Astrocyte of the spinal cord (primary cell): ENCODE measurements around the gene MACROH2A1.

Source experiments
- DNase-seq: peaks from one replicate; pipeline ENCODE4 v3.0.0; 2011; ENCODE audit warnings: low read depth, low spot score
- H3K4me3 ChIP-seq: 2 replicates; pipeline ENCODE4 v1.5.1; 2011; ENCODE audit warnings: low read depth, mild to moderate bottlenecking, low read length, moderate library complexity
- CTCF ChIP-seq: IDR thresholded peaks from 2 replicates; pipeline ENCODE4 v1.5.1; 2012; ENCODE audit warnings: low read depth, mild to moderate bottlenecking, low read length, inconsistent platforms
- in situ Hi-C: cut with HindIII; loops from 2 replicates; pipeline ENCODE4 v1.10.0; 2017; ENCODE audit warnings: low sequenced_read_pairs

The MACROH2A1 gene

DNA sequence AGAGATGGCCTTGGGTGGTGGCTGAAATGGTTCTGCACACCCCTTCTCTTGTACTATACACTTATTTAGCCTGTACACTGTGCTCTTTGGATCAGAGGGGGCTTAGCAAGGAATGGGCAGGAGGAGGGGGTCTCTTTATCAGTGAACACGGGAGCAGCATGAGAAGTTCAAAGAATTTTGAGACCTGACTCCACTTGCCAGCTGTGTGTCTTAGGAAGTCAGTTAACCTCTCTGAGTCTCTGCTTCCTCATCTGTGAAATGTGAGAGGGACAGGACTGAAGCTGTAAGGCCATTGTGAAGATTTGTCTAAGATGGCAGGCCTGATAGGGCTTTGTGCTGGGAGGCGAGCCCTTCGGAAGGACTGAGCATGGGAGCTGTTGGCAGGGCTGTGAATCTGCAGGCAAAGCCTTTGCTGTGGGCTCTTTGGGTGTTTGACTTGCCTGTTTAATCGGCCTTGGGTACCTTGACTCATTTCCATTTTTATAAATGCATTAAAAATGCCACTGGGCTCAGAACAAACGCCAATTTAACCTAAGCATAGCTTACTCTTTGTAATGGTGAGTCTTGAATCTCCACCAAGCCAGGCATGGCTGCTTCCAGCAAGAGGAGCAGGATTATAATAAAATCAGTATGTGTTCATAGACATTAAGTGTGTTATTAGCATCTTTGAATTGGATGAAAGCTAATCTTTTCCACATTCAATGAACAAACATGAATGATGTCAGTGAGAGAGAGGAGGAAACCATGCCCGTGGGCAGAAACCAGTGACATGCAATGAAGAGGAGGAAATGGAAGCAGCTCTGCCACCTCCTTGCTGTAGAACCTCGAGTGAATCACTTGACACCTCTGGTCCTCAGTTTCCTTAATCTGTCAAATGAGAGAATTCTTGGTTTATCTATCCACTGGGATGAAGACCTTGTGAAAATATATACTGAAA is 89.4 kb downstream of the MACROH2A1 start:
- H3K4me3 ChIP-seq: no peak overlapping the region
- no peak for TF ChIP-seq CTCF
- in situ Hi-C loops: no loop called here
- no peak for DNase-seq

- DNase-seq: peak; percentile 61
- TF ChIP-seq CTCF: no peak
- in situ Hi-C loops: no loop called here
- H3K4me3 ChIP-seq: no peak overlapping the region
These were observed 90.3 kb downstream of the MACROH2A1 start for GRCh38 chr5:135308752-135309151.

DNA sequence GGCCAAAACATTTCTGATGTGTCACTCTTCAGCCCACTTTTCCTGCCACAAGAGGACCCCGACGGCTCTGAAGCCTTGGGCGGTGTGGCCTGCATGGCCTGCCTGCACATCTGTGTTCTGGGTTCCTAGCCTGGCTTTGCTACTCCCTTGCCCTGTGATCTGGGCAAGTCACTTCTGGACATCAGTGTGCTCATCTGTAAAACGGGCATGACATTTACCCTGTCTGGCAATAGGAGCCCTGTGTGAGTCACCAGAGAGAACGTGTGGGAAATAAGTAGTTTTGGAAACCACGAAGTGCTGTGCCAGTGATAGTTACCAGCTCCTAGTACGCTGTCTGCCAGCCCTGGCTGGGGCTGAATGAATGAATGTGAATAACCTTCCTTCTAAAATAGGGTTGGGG is 90.8 kb downstream of the MACROH2A1 start:
- in situ Hi-C loops: no loop called here
- H3K4me3 ChIP-seq: no peak overlapping the region

DNA sequence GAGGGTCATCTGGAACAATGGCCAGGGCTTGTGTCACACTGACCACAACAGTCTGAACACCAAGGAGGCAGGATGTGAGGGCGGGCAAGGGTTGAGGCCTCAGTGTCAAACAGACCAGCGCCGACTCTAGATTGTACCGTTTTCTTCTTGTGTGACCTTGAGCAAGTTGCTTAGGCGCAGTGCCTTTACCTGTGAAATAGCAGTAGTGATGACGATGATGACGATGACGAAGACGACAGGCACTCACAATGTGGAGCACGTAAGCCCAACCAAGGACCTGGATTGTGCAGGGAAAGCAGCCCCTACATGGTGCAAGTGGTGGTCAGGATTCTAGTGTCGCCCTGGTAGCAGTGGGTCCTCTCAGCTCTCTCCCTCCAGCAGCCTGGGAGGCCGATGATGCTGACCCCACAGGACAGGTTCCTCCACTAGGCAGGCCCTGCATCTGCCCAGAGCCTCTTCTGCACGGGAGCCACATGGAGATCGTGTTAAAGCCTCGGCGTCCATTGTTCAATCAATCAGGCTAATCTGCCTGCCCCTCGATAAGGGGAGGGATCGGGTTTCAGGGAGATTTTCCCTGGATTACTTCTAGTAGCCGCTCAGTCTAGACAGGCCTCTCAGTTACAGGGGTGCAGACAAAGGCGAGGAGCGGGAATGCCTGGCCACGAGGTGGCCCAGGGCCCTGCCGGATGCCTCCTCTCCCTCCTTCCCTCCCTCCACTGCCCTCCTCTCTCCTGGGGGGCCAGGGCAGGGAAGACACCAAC is 91.7 kb downstream of the MACROH2A1 start:
- no peak overlapping the region for H3K4me3 ChIP-seq
- in situ Hi-C loops: no loop called here
- no peak for DNase-seq
- no peak for TF ChIP-seq CTCF

More for the DNA sequence above, 90.8 kb downstream of the MACROH2A1 start:
- TF ChIP-seq CTCF: no peak
- DNase-seq: peak; percentile 39

- no peak for DNase-seq
- in situ Hi-C loops: no loop called here
- no peak overlapping the region for H3K4me3 ChIP-seq
- TF ChIP-seq CTCF: no peak
These were observed 92.5 kb downstream of the MACROH2A1 start for GRCh38 chr5:135306557-135306956.

DNA sequence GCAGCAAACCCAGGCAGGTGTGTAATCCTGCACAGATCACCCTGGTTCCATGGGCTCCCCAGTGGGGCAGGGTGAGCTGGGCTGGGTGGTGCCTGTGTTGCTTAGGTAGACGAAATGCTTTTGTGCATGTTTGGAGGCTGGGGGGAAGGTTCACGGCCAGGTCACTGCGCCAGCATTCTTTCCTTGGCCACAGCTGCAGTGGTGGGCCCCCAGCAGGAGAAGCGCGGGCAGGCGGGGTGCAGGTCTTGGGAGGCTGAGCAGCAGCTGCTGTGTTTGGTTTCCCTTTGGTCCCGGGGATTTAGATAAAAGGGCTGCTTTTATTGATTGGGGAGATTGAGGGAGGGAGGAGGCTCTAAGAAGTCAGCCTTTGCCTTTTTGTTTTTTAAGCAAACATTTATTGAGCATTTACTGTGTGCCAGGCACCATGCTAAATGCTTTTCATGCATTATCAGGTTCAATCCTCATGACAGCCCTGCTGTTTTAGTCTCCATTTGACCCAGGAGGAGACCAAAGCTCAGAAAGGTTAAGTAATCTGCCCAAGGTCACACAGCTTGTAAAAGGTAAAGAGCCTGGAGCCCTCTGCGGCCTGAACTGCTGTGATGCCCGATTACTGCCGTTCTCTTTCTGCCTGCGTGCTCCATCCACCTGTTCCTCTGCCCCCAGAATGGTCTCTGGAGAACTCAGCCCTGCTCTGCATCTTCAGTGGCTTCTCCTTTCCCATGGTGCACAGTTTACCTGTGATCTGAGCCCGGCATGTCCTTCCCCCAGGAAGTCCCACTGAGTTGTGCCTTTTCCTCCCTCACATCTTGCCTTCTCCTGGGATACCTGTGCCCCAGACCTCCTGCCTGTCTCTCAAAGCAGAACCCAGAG is 94.4 kb downstream of the MACROH2A1 start:
- peak; percentile 33 for DNase-seq
- no peak overlapping the region for H3K4me3 ChIP-seq
- in situ Hi-C loops: no loop called here
- TF ChIP-seq CTCF: no peak
